ENCODE results near the gene ZC3H15.

ZC3H15 gene

GRCh38 chr2:186546846-186547245 is 60.8 kb downstream of the ZC3H15 start:
- DNase-seq = no peak

- DNase-seq = no peak
Measured at GRCh38 chr2:186551323-186552050, 65.4 kb downstream of the ZC3H15 start.

- DNase-seq = no peak
Measured at GRCh38 chr2:186554429-186554828, 68.4 kb downstream of the ZC3H15 start.

GRCh38 chr2:186554850-186555671 is 69.0 kb downstream of the ZC3H15 start:
- DNase-seq = no peak

GRCh38 chr2:186558512-186559276 is 72.6 kb downstream of the ZC3H15 start:
- DNase-seq = no peak
